NOMO-1 (cell line): Measurements from ENCODE around the gene CTNNB1.
"Not testable (repeated sequence)": the region's sequence is repeated elsewhere in the genome, so short reads cannot be mapped to it uniquely, and the experiment has no call there.

Experiments
- DNase-seq, 2 experiments: peaks; one replicate each; lab custom pipeline; 2025; ENCODE audit not compliant: unreplicated experiment in 2 of 2; lab: John Stamatoyannopoulos, UW

CTNNB1 gene

DNA sequence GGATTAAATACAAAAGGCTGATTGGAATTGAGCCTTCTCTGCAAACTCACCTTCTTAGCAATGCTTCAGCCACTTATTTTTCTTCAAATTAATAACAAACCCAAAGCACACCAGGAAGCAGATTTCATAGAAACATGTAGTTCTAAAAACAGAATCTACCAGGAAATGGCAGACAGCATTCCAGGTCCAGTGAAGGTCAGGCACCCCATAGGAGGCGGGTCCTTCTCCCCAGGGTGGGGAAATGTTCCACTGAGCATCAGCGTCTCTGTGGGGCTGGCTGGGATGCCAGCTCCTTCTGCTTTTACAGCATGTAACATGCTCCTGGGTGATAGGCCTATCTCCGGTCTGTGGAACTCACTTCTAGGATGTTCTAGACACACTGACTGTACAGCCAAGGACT, 49.2 kb downstream of the CTNNB1 start:
- no peak for DNase-seq

- no peak for DNase-seq
Observed at GRCh38 chr3:41249318-41249717, 50.0 kb downstream of the CTNNB1 start.

DNA sequence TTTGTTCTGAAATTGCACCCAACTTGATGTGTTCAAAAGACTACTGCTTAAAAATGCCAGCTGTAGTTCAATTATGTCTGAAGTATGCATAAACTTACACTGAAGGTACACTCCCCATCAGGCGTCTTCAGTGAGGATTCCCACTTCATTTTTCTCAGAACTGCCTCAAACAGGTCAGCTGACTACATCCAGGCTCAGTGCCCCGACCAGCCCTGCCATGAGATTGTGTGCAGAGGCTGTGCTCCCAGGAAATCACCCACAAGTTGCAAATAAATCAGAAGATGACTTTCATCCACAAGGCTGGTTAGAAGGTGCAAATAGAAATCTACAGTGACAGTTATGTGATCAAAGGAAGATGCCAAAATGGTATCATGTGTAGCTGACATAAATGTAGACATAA, 51.5 kb downstream of the CTNNB1 start:
- DNase-seq: no peak

GRCh38 chr3:41251593-41251992, 52.3 kb downstream of the CTNNB1 start:
- no peak for DNase-seq

DNA sequence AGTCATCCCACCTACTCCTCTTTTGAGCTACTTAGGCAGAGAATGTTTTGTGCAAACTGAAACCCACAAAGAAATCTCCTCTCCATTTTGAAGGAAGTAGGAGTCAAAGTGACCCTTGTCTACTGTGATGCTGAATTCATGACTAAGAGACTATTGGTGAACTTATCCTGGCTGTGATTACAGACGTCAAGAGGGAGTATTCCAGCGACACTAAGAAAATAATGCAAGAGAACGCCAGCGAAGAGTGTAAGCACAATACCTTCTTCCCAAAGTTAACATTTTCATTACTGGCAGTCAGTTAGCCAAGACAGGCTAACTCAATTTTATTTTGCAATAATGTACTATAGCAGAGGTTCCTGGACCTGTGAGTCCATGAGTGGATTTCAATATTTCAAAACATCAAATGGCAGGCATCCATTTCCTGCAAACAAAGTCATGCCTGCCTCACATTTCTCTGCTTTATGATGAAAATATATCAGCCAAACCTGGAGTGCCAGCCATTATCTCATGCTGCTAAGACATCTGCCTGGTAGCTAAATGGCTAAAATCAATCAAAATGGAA, 59.0 kb downstream of the CTNNB1 start:
- no peak for DNase-seq

DNA sequence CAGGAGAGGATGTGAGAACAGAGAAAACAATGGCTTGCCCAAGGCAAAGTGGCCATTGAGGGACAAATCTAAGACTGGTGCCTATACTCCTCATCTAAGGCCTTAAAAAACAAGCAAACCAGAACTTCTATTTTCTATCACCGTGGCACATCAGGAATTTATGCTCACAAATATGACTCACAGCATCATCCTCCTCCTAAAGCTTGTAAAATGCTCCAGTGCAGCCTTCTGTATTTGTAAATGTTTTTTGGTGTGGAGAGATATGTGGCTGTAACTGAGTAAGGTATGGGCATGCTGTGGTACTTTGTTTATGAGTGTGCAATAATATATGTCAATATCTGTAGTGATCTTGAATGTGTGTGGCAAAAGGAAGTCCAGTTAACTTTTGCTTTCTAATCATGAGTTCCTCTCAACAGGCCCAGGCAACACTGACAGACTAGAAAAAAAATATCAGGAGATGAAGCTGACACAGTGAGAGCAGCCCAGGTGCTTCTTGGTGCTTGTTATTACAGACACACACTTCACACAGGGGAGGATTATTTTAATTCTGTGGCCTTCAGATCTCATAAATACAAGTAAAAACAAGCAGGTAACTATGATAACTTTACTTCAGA, 60.3 kb downstream of the CTNNB1 start:
- DNase-seq: no peak

- no peak for DNase-seq
Observed at GRCh38 chr3:41260063-41260450, 60.8 kb downstream of the CTNNB1 start.

- no peak for DNase-seq
Observed at GRCh38 chr3:41265011-41265545, 65.8 kb downstream of the CTNNB1 start.

DNA sequence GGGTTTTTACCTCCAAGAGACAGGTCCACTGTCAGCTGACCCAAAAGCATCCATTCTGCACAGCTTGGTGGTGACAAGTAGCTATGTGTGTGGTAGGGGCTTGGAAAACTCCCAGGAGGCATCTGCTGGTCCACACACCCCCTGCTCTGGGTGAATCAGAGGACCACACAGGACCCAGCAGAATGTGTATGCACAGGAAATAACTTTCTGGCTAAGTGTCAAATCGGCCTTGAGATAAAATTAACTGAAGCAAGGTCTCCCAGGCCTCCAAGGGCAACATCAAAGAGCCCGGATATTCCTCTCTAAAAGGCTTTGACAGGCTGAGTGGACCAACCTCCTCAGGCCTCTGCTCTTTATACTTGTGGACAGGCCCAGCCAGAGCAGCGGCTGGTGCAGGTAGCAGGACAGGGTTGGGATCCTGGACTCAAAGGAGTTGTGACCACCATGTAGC, 66.5 kb downstream of the CTNNB1 start:
- DNase-seq: no peak

- DNase-seq: no peak
Observed at GRCh38 chr3:41267975-41268640, 68.8 kb downstream of the CTNNB1 start.

- DNase-seq: no peak
Observed at GRCh38 chr3:41272667-41273066, 73.4 kb downstream of the CTNNB1 start.

DNA sequence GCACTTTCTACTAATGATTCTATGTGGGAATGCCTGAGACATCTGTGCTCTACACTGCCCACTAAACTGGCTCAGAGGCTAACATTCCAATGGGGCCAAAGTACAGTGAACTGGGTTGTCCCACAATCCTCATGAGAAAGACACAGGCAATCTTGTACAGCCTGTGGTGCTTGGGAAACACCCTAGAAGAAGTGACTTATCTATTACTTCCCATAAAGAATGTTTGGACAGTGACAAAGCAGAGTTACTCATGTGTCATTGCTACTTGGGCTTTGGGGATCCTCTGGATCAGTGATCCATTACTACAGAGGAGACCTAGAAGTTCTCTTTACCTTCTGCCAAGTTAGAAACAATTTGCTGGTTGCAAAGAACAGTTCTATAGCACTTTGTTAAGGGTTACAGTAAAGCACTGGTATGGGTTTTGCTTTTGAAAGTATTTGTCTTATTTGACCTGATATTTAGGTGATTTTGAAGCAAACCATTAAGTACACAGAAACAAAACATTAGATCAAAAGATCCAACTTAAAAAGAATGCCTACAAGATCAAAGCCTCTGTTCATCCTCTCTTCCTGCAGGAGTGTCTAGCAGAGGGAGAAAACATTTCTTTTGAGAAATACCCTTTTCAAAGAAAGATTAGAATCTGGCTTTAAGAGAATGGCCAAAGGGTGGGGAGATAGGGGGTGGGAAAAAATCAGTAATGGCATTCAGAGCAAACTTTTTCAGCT, 75.8 kb downstream of the CTNNB1 start:
- DNase-seq: no peak

- no peak for DNase-seq
Observed at GRCh38 chr3:41276191-41276590, 76.9 kb downstream of the CTNNB1 start.

DNA sequence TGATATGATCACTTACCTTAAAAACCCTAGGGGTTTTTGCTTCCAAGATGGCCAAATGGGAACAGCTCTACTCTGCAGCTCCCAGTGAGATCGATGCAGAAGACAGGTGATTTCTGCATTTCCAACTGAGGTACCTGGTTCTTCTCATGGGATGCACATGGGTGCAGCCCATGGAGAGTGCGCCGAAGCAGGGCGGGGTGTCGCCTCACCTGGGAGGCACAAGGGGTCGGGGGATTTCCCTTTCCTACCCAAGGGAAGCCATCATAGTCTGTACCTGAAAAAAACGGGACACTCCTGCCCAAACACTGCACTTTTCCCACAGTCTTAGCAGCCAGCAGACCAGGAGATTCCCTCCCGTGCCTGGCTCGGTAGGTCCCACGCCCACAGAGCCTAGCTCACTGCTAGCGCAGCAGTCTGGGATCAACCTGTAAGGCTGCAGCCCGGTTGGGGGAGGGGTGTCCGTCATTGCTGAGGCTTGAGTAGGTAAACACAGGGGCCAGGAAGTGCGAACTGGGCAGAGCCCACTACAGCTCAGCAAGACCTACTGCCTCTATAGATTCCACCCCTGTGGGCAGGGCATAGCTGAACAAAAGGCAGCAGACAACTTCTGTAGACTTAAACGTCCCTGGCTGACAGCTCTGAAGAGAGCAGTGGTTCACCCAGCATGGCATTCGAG, 78.6 kb downstream of the CTNNB1 start:
- DNase-seq: no peak

DNA sequence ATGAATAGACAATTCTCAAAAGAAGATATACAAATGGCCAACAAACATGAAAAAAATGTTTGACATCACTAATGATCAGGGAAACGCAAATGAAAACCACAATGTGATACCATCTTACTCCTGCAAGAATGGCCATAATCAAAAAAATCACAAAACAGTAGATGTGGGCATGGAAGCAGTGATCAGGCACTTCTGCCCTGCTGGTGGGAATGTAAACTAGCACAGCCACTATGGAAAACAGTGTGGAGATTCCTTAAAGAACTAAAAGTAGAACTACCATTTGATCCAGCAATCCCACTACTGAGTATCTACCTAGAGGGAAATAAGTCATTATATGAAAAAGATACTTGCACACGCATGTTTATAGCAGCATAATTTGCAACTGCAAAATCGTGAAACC, 85.6 kb downstream of the CTNNB1 start:
- DNase-seq: not testable (repeated sequence)

- DNase-seq: no peak
Observed at GRCh38 chr3:41286305-41286704, 87.0 kb downstream of the CTNNB1 start.

GRCh38 chr3:41288785-41289184, 89.5 kb downstream of the CTNNB1 start:
- DNase-seq: no peak
